Ammon's horn (tissue), 1 donor: Measurements from ENCODE around the gene TFR2.

Source experiments
- DNase-seq: peaks from one replicate; pipeline ENCODE4 v3.0.0-alpha.2; 2016; ENCODE audit warnings: low spot score

TFR2 gene

GRCh38 chr7:100586266-100587025 lies 54.9 kb downstream of the TFR2 start, which contains the start of gene FBXO24:
TSS of gene FBXO24 (plus strand) at chr7:100586328. CDS start at chr7:100586626, 298 bp downstream.
- DNase-seq: peak; percentile 100

GRCh38 chr7:100585511-100586265 lies 55.7 kb downstream of the TFR2 start, which contains the start of gene LRCH4:
TSS of gene LRCH4 (minus strand) at chr7:100586129. CDS start at chr7:100586100, 29 bp downstream.
- no peak for DNase-seq

GRCh38 chr7:100584683-100585510 lies 56.5 kb downstream of the TFR2 start:
- no peak for DNase-seq

GRCh38 chr7:100584054-100584682 lies 57.2 kb downstream of the TFR2 start:
- DNase-seq: no peak

GRCh38 chr7:100583132-100584053 lies 58.0 kb downstream of the TFR2 start:
- DNase-seq: peak; percentile 81

- no peak for DNase-seq
These were observed 58.7 kb downstream of the TFR2 start for GRCh38 chr7:100582650-100583049.

- no peak for DNase-seq
These were observed 59.2 kb downstream of the TFR2 start for GRCh38 chr7:100582041-100582579.

GRCh38 chr7:100580466-100581283 lies 60.7 kb downstream of the TFR2 start:
- DNase-seq: no peak

GRCh38 chr7:100578246-100579183 lies 62.8 kb downstream of the TFR2 start:
- DNase-seq: no peak

GRCh38 chr7:100577507-100577906 lies 63.8 kb downstream of the TFR2 start:
- no peak for DNase-seq

GRCh38 chr7:100577103-100577502 lies 64.2 kb downstream of the TFR2 start:
- no peak for DNase-seq

GRCh38 chr7:100576384-100576993 lies 64.9 kb downstream of the TFR2 start:
- DNase-seq: no peak

- DNase-seq: no peak
These were observed 65.5 kb downstream of the TFR2 start for GRCh38 chr7:100575746-100576383.

- DNase-seq: no peak
These were observed 66.1 kb downstream of the TFR2 start for GRCh38 chr7:100575206-100575631.

- DNase-seq: no peak
These were observed 66.8 kb downstream of the TFR2 start for GRCh38 chr7:100574362-100575205.

GRCh38 chr7:100573691-100574361 lies 67.5 kb downstream of the TFR2 start, which contains the start of gene SAP25:
TSS of gene SAP25 (minus strand) at chr7:100573900. CDS start at chr7:100573742, 158 bp downstream.
- DNase-seq: no peak
